HUES6 (cell line): Measurements from ENCODE around the gene PMAIP1.

Experiments used
- H3K27ac ChIP-seq: 2 replicates; pipeline ENCODE4 v1.7.0; 2013; ENCODE audit warnings: low read depth, mild to moderate bottlenecking, low read length, inconsistent platforms
- H3K27me3 ChIP-seq: 2 replicates; pipeline ENCODE4 v1.6.1; 2013; ENCODE audit warnings: low read length; ENCODE audit not compliant: control insufficient read depth, insufficient read depth
- H3K36me3 ChIP-seq: 2 replicates; pipeline ENCODE4 v1.6.1; 2013; ENCODE audit warnings: low read length; ENCODE audit not compliant: control insufficient read depth, insufficient read depth
- H3K4me1 ChIP-seq: 2 replicates; pipeline ENCODE4 v1.6.1; 2013; ENCODE audit warnings: low read length; ENCODE audit not compliant: control insufficient read depth, insufficient read depth
- H3K4me3 ChIP-seq: 2 replicates; pipeline ENCODE4 v1.5.1; 2013; ENCODE audit warnings: low read depth, low read length
- H3K9ac ChIP-seq: one replicate; pipeline ENCODE4 v1.6.1; 2013; ENCODE audit warnings: mild to moderate bottlenecking, low read length
- H3K9me3 ChIP-seq: 2 replicates; pipeline ENCODE4 v1.6.1; 2013; ENCODE audit warnings: low read depth, low read length; ENCODE audit not compliant: control insufficient read depth, insufficient read depth

PMAIP1 gene

DNA sequence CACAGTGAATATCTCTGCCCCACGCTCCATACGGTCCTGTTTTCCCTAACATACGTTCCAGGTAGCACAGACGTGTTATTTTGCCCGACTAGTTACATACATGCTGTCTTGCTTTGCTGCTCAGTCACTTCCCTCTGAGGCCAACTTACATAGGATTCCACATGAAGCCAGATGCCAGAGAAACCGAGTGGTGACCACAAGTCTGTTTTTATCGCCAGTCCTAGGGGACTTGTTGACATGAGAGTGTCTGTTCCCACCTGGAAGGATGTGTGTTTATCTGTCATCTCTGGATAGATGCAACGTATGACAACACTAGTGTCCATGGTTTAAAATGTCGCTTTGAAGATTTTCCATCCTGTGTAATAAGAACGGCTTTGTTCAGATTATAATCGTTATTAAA is 32.6 kb downstream of the PMAIP1 start:
- no peak overlapping the region for H3K4me3 ChIP-seq
- H3K36me3 ChIP-seq, result no peaks in the 10 kb centered on the region
- peaks cover 11% of the 10 kb centered on the region for H3K4me1 ChIP-seq
- no peaks in the 10 kb centered on the region; the same call in 1 of the 2 replicates for H3K27me3 ChIP-seq
- H3K9me3 ChIP-seq, result no peaks in the 10 kb centered on the region
- no peak overlapping the region for H3K9ac ChIP-seq
- no peak overlapping the region for H3K27ac ChIP-seq

DNA sequence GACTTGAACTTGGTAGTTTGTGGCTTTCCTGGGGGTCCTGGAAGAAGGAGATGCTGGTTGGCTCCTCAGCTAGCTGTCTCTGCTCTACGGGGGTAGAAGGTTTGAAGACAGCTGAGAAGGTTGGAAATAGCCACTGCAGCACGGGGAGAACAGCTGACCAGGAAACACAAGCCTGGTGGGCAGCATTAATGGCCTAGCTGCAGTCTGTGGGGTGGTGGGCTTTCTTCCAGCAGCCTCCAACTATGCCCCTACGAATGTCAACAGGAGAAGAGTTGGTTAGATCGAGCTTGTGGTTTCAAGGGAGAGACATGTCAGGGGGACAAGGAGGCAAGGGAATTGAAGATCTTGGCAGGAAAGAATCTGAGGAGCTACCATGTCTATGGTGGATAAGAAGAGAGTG is 38.9 kb downstream of the PMAIP1 start:
- no peak overlapping the region for H3K9ac ChIP-seq
- no peak overlapping the region for H3K27ac ChIP-seq
- H3K36me3 ChIP-seq, result no peaks in the 10 kb centered on the region
- no peaks in the 10 kb centered on the region; the same call in 1 of the 2 replicates for H3K27me3 ChIP-seq
- H3K4me3 ChIP-seq, result no peak overlapping the region
- peaks cover 16% of the 10 kb centered on the region for H3K4me1 ChIP-seq
- H3K9me3 ChIP-seq, result no peaks in the 10 kb centered on the region

DNA sequence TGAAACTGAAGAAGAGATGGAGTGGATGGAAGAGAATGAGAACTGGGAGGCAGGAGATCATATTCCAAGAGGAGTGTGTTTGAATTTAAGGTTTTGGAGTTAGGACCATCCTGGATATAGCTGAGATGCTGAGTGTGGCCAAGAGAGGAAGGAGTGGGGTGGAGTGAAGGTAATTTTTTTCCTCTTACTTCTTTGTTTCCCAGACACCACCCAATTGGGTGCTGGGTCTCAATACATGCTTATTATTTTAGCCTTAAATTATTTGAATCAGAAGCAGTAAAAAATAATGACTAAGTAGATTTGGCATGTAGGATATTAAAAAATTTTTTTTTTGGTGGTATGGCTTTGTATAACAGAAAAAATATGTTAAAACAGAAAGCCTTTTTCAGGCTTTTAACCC is 39.3 kb downstream of the PMAIP1 start:
- Histone ChIP-seq H3K36me3 (no peaks in the 10 kb centered on the region), H3K9me3 (no peaks in the 10 kb centered on the region), H3K9ac (no peak overlapping the region), H3K4me3 (no peak overlapping the region), H3K4me1 (peaks cover 16% of the 10 kb centered on the region), H3K27ac (no peak overlapping the region), H3K27me3 (no peaks in the 10 kb centered on the region; the same call in 1 of the 2 replicates)

DNA sequence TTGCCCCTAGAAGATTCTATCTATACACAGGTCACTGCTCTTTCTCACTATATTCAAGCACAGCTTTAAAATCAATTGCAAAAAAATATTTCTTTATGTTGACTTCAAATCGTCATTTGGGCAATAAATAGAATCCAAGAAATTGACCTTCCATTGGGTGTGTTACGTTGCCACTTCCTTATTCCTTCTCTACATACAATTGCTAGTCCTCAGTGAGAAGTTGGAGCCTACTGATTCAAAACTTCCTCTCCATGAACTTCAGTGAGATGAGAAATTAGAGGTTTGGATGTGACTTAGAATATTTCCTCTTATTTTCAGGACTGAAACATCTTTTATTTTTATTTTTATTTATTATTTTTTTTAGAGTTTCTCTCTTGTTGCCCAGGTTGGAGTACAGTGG is 40.3 kb downstream of the PMAIP1 start:
- Histone ChIP-seq H3K4me3 (no peak overlapping the region), H3K36me3 (no peaks in the 10 kb centered on the region), H3K9ac (no peak overlapping the region), H3K4me1 (peaks cover 16% of the 10 kb centered on the region), H3K9me3 (no peaks in the 10 kb centered on the region), H3K27ac (no peak overlapping the region), H3K27me3 (no peaks in the 10 kb centered on the region; the same call in 1 of the 2 replicates)

DNA sequence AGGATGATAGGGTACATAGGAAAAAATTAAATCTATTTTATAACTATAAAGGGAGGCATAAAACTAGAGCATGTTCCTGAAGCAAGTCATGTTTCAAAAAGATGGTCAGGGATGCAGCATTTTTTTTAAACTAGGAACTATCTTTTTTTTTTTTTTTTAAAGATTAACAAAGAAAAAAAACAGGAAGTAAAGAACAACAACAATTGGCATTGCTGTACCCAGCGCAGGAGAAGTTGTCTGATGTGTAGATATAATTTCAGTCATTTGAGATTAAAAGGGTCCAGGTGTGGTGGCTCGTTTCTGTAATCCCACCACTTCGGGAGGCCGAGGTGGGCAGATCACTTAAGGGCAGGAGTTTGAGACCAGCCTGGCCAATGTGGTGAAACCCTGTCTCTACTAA is 41.5 kb downstream of the PMAIP1 start:
- no peak overlapping the region for H3K9ac ChIP-seq
- H3K36me3 ChIP-seq, result no peaks in the 10 kb centered on the region
- no peaks in the 10 kb centered on the region for H3K9me3 ChIP-seq
- no peak overlapping the region for H3K4me3 ChIP-seq
- H3K27me3 ChIP-seq, result no peaks in the 10 kb centered on the region
- H3K4me1 ChIP-seq, result peaks cover 13% of the 10 kb centered on the region
- no peak overlapping the region for H3K27ac ChIP-seq

DNA sequence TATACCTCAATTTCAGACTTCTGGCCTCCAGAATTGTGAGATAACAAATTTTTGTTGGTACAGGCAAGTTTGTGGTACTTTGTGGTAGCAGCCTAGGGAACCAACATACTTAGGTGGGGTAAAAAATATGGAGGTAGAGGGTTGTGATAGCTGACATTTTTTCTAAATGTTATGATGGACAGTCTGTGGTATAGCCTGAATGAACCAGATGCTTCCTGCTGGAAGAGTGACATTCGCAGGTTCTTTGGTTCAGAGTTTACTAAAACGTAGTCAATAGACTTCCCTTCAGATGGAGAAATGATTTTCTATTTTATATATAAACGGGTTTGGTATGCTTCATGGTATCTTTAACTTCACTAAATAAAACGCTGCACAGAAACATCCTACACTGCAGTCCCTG is 42.8 kb downstream of the PMAIP1 start:
- Histone ChIP-seq H3K9ac (no peak overlapping the region), H3K27me3 (no peaks in the 10 kb centered on the region), H3K4me3 (no peak overlapping the region), H3K9me3 (no peaks in the 10 kb centered on the region), H3K36me3 (no peaks in the 10 kb centered on the region), H3K27ac (no peak overlapping the region), H3K4me1 (peaks cover 4% of the 10 kb centered on the region)

DNA sequence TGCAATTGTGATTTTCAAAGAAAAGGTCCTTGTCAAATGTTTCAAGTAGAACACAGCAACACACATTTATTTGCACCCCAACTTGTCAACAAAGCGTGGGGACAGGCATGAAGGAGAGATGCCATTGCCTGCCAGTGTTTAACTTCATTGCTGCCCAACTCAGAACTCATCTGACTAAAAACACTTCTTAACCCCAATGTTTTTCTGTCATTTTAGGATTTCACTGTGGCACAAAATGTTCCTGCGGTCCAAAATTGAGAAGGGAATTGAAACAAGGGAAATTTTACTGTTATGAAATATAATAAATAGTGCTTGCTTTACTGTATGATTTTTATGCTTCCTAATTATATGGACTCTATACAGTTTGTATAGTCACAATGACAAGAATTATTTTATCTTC is 45.7 kb downstream of the PMAIP1 start:
- Histone ChIP-seq H3K27me3 (no peaks in the 10 kb centered on the region), H3K9ac (no peak overlapping the region), H3K27ac (no peak overlapping the region), H3K4me1 (no peaks in the 10 kb centered on the region), H3K36me3 (no peaks in the 10 kb centered on the region), H3K4me3 (no peak overlapping the region), H3K9me3 (no peaks in the 10 kb centered on the region)

DNA sequence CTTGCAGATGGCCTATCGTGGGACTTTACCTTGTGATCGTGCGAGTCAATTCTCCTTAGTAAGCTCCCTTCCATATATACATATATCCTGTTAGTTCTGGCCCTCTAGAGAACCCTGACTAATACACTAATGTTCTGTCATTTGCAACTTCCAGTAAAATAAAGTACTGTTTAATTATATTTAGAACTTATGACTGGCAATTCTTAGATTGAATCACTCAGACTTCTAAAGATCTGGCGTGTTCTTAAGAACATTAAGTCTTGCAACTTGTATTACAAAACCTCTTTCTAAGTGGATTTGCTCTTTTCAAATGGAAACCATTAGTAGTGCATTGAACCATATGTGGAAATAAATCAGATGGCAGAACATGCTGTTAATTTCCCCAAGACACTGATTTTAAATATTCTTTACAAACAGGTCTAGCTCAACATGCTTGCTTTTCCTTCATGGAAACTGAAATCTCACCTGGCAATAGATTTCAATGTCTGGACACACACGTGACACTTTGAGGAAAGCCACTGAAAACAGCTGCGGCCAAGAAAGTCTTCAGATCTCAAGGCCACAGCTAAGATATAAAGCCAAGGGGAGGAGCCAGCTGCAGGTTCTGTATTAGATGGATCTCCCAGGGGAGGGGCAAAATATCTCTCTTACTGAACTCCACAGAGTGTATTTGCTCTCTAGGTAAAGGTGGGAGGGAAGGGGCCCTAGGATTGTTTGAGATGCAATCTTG is 50.6 kb downstream of the PMAIP1 start:
- H3K4me1 ChIP-seq, result no peaks in the 10 kb centered on the region
- no peaks in the 10 kb centered on the region for H3K9me3 ChIP-seq
- H3K4me3 ChIP-seq, result no peak overlapping the region
- no peaks in the 10 kb centered on the region for H3K27me3 ChIP-seq
- no peaks in the 10 kb centered on the region for H3K36me3 ChIP-seq
- H3K27ac ChIP-seq, result no peak overlapping the region
- no peak overlapping the region for H3K9ac ChIP-seq

DNA sequence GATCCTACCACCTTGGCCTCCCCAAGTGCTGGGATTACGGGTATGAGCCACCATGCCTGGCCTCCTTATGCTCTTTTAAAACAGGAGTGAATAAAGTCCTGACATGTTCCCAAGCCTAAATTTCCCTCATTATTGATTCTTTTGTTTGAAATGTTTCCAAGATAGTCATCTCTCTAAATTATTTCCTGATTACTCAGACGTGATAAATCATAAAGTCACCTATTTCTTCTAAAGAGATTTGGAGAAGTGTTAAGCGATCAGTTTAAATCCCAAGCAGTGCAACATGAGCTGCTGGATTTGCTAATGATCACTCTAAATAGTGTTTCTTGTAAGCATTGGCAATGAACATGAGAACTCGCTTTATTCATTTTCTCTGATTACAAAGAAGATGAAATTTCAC is 51.8 kb downstream of the PMAIP1 start:
- H3K4me3 ChIP-seq, result no peak overlapping the region
- H3K27ac ChIP-seq, result no peak overlapping the region
- H3K4me1 ChIP-seq, result no peaks in the 10 kb centered on the region
- no peaks in the 10 kb centered on the region for H3K36me3 ChIP-seq
- H3K9me3 ChIP-seq, result no peaks in the 10 kb centered on the region
- H3K9ac ChIP-seq, result no peak overlapping the region
- no peaks in the 10 kb centered on the region for H3K27me3 ChIP-seq

DNA sequence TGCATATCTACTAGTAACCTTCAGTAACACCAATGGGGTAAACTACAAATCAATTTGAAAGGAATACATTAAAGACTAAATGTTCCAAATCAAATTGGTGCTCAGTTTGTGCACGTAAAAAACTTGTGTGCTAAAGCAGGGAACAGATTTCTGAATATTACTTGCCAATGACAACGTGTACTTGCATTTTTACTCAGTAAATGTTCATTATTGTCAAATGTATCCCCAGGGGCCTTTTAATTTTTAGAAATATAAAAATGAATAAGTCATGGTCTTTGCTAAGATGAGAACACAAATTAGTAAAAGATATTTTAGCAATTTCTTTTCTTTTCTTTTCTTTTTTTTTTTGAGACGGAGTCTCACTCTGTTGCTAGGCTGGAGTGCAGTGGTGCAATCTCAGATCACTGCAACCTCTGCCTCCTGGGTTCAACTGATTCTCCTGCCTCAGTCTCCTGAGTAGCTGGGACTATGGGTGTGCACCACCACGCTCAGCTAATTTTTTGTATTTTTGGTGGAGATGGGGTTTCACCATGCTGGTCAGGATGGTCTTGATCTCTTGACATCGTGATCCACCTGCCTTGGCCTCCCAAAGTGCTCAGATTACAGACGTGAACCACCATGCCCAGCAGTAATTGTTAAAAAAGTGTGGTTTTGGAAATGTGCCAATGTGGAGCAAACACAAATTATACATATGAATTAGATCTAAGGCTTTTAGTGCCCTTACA is 52.6 kb downstream of the PMAIP1 start:
- Histone ChIP-seq H3K4me3 (no peak overlapping the region), H3K27me3 (no peaks in the 10 kb centered on the region), H3K27ac (no peak overlapping the region), H3K4me1 (no peaks in the 10 kb centered on the region), H3K36me3 (no peaks in the 10 kb centered on the region), H3K9ac (no peak overlapping the region), H3K9me3 (no peaks in the 10 kb centered on the region)
